Keratinocyte (primary cell): Measurements from ENCODE around the gene CD300H. TPM values are rescaled to one million over a fixed set of nuclear protein-coding genes. Genes with fewer than 3 reads are reported as not detected.

Experiments
- DNase-seq: peaks from one replicate; pipeline ENCODE4 v3.0.0-alpha.2; 2011; ENCODE audit warnings: low read depth, missing footprints, low spot score
- FAIRE-seq: peaks from 2 replicates; lab custom pipeline; 2011; peaks lifted over from hg19 to GRCh38; lab: Jason Lieb, UNC
- H2AFZ ChIP-seq: 2 replicates; pipeline ENCODE4 v1.6.0; 2012; ENCODE audit warnings: low read length, control low read depth, inconsistent platforms; ENCODE audit not compliant: control insufficient read depth
- H3K27ac ChIP-seq: 2 replicates; pipeline ENCODE4 v1.5.1; 2011; ENCODE audit warnings: low read length; ENCODE audit not compliant: control insufficient read depth, insufficient read depth
- H3K27me3 ChIP-seq: 3 replicates; pipeline ENCODE4 v1.6.0; 2011; ENCODE audit warnings: low read length; ENCODE audit not compliant: control insufficient read depth, insufficient read depth; ENCODE audit errors: extremely low read depth
- H3K36me3 ChIP-seq, 2 experiments: 2 replicates in 1 of 2; 3 replicates in 1 of 2; pipeline ENCODE4 v1.5.1; 2011; ENCODE audit warnings: low read length in 2 of 2, mild to moderate bottlenecking in 1 of 2; ENCODE audit not compliant: control insufficient read depth in 2 of 2, insufficient read depth in 2 of 2; ENCODE audit errors: extremely low read depth in 1 of 2
- H3K4me1 ChIP-seq: 3 replicates; pipeline ENCODE4 v1.5.1; 2011; ENCODE audit warnings: low read length; ENCODE audit not compliant: control insufficient read depth, insufficient read depth; ENCODE audit errors: extremely low read depth
- H3K4me2 ChIP-seq: 3 replicates; pipeline ENCODE4 v1.6.0; 2011; ENCODE audit warnings: low read depth, low read length; ENCODE audit not compliant: control insufficient read depth, insufficient read depth; ENCODE audit errors: extremely low read depth
- H3K4me3 ChIP-seq, 3 experiments: fragments of 200-600 bp in 1 of 3; sonication (generic) in 1 of 3; 2 replicates in 2 of 3; 3 replicates in 1 of 3; pipeline ENCODE4 v1.5.1; 2011 to 2016; ENCODE audit warnings: low read length in 3 of 3, mild to moderate bottlenecking in 3 of 3, control low read depth in 2 of 3, inconsistent platforms in 1 of 3, low read depth in 1 of 3, mixed read lengths in 1 of 3, mixed run types in 1 of 3, moderate library complexity in 1 of 3; ENCODE audit not compliant: control insufficient read depth in 2 of 3, insufficient read depth in 2 of 3; ENCODE audit errors: extremely low read depth in 1 of 3
- H3K79me2 ChIP-seq: 2 replicates; pipeline ENCODE4 v1.6.0; 2012; ENCODE audit warnings: low read length; ENCODE audit not compliant: control insufficient read depth, insufficient read depth
- H3K9ac ChIP-seq: 3 replicates; pipeline ENCODE4 v1.6.0; 2011; ENCODE audit warnings: low read length; ENCODE audit not compliant: control insufficient read depth, insufficient read depth; ENCODE audit errors: extremely low read depth
- H3K9me1 ChIP-seq: 3 replicates; pipeline ENCODE4 v1.6.0; 2011; ENCODE audit warnings: low read length; ENCODE audit not compliant: control insufficient read depth, insufficient read depth; ENCODE audit errors: extremely low read depth
- H3K9me3 ChIP-seq: 2 replicates; pipeline ENCODE4 v1.5.1; 2012; ENCODE audit warnings: low read depth, low read length; ENCODE audit not compliant: control insufficient read depth
- H4K20me1 ChIP-seq: 3 replicates; pipeline ENCODE4 v1.6.0; 2011; ENCODE audit warnings: low read length; ENCODE audit not compliant: control insufficient read depth, insufficient read depth; ENCODE audit errors: extremely low read depth
- EZH2 ChIP-seq: IDR thresholded peaks from one replicate; pipeline ENCODE4 v1.6.1; 2012; ENCODE audit warnings: inconsistent platforms, mild to moderate bottlenecking, low read length, moderate library complexity
- dilution Hi-C: fragments of 300-500 bp; cut with MboI; formaldehyde crosslinking; loops from one replicate; pipeline ENCODE4 v1.7.0; 2020; ENCODE audit warnings: low sequenced_read_pairs; ENCODE audit not compliant: extremely low pct_ligation_motif_present
- polyA plus RNA-seq, 5 experiments: library from polyadenylated mRNA; depleted of rRNA in 3 of 5; stranded (reverse) in 3 of 5; stranded (forward) in 1 of 5; unstranded in 1 of 5; fragments of >200 nt; gene quantifications; 1 replicate in 1 of 5; 2 replicates in 3 of 5; 3 replicates in 1 of 5; pipeline versions ENCODE4 v1.2.1 to v1.2.3, GENCODE V29; 2011 to 2012; ENCODE audit warnings: missing spikeins in 2 of 5, low read depth in 1 of 5, low replicate concordance in 1 of 5
- TF ChIP-seq, protein P1 (sequence below), 3 experiments: IDR thresholded peaks in 1 of 3; conservative IDR thresholded peaks in 1 of 3; optimal IDR thresholded peaks in 1 of 3; 2 replicates in 2 of 3; 3 replicates in 1 of 3; pipeline versions ENCODE3 to v1.5.1; 2011; ENCODE audit warnings: low read length in 3 of 3, mild to moderate bottlenecking in 3 of 3, moderate library complexity in 2 of 3, control low read depth in 1 of 3, inconsistent platforms in 1 of 3; ENCODE audit not compliant: insufficient read depth in 2 of 3; ENCODE audit errors: extremely low read depth in 1 of 3

Gene CD300H
- polyA plus RNA-seq, 1 donor (not counting 4 experiments of a cell fraction or from before 2014, with no cell fraction given), result not detected

DNA sequence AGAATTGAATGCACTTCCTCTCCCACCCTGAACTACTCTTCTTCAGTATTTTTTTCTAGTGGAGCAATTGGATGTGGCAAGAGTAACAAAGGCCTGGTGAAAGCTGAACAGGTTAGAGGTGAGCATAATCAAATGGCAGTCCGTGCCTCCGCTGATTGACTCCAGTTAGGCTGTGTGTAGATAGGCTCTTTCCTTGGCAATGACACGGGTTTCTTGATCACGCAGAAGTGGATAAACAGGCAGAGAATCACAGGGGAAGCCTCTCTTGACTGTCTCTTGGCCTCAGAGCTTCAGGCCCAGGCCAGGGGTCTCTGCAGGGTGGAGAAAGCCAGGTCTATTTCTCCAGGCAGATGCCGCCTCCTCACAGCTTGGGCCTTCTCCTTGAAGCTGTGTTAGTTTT, 40.2 kb downstream of the CD300H start:
- H3K4me2 ChIP-seq, result no peak overlapping the region

DNA sequence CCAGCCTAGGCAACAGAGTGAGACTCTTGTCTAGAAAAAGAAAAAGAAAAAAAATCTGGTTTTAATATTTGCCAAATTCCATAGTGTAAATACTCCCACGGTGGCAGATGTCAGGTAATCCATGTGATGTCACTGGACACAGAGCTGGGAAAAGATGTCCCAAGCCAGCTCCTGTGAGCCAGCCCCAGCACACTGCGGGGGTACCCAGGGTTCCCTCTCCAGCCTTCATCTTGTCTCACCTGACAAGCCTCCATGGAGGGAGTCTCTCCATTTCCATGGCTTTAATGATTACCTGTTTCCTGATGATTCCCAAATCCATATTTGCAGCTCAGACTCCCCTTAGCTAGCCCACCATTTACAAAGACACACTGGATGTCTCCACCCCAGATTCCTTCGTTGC, 40.6 kb downstream of the CD300H start:
- no peak overlapping the region for H3K27ac ChIP-seq
- DNase-seq, result no peak

More for the DNA sequence above, 40.2 kb downstream of the CD300H start:
- DNase-seq (no peak), FAIRE-seq (no peak)
- Histone ChIP-seq H3K9ac (no peak overlapping the region), H3K9me1 (no peaks in the 10 kb centered on the region), H3K4me1 (no peaks in the 10 kb centered on the region), H4K20me1 (no peaks in the 10 kb centered on the region), H3K9me3 (no peaks in the 10 kb centered on the region), H3K4me3 (no peak overlapping the region), H3K79me2 (no peaks in the 10 kb centered on the region), H3K27ac (no peak overlapping the region), H3K36me3 (no peaks in the 10 kb centered on the region), H2AFZ (no peak overlapping the region), H3K27me3 (no peaks in the 10 kb centered on the region)
- dilution Hi-C loops, result no loop called here
- TF ChIP-seq, protein P1, sequence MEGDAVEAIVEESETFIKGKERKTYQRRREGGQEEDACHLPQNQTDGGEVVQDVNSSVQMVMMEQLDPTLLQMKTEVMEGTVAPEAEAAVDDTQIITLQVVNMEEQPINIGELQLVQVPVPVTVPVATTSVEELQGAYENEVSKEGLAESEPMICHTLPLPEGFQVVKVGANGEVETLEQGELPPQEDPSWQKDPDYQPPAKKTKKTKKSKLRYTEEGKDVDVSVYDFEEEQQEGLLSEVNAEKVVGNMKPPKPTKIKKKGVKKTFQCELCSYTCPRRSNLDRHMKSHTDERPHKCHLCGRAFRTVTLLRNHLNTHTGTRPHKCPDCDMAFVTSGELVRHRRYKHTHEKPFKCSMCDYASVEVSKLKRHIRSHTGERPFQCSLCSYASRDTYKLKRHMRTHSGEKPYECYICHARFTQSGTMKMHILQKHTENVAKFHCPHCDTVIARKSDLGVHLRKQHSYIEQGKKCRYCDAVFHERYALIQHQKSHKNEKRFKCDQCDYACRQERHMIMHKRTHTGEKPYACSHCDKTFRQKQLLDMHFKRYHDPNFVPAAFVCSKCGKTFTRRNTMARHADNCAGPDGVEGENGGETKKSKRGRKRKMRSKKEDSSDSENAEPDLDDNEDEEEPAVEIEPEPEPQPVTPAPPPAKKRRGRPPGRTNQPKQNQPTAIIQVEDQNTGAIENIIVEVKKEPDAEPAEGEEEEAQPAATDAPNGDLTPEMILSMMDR (optimal IDR thresholded peaks at IDR 0.05 in 1 of 3, IDR thresholded peaks at IDR 0.05 in 1 of 3, conservative IDR thresholded peaks at IDR 0.05 in 1 of 3; ENCODE audit: extremely low read depth in 1 of 3, insufficient read depth in 2 of 3, low read length in 3 of 3), result no peak
- TF ChIP-seq EZH2, result no peak

More for the DNA sequence above, 40.6 kb downstream of the CD300H start:
- Histone ChIP-seq H3K36me3 (no peaks in the 10 kb centered on the region), H2AFZ (no peak overlapping the region), H3K4me3 (no peak overlapping the region), H3K9ac (no peak overlapping the region), H3K9me3 (no peaks in the 10 kb centered on the region), H3K27me3 (no peaks in the 10 kb centered on the region), H3K79me2 (no peaks in the 10 kb centered on the region), H3K4me2 (no peak overlapping the region), H4K20me1 (no peaks in the 10 kb centered on the region), H3K9me1 (no peaks in the 10 kb centered on the region), H3K4me1 (no peaks in the 10 kb centered on the region)
- dilution Hi-C loops, result no loop called here
- no peak for FAIRE-seq
- TF ChIP-seq, protein P1 (optimal IDR thresholded peaks at IDR 0.05 in 1 of 3, IDR thresholded peaks at IDR 0.05 in 1 of 3, conservative IDR thresholded peaks at IDR 0.05 in 1 of 3; ENCODE audit: extremely low read depth in 1 of 3, insufficient read depth in 2 of 3, low read length in 3 of 3), result no peak
- TF ChIP-seq EZH2, result no peak
